ENCODE data around the gene FEM1A.
A peak's percentile ranks its signal among the peaks of the same experiment; 100 is the strongest.
"Not testable (repeated sequence)": the region's sequence is repeated elsewhere in the genome, so short reads cannot be mapped to it uniquely, and the experiment has no call there.

FEM1A gene

DNA sequence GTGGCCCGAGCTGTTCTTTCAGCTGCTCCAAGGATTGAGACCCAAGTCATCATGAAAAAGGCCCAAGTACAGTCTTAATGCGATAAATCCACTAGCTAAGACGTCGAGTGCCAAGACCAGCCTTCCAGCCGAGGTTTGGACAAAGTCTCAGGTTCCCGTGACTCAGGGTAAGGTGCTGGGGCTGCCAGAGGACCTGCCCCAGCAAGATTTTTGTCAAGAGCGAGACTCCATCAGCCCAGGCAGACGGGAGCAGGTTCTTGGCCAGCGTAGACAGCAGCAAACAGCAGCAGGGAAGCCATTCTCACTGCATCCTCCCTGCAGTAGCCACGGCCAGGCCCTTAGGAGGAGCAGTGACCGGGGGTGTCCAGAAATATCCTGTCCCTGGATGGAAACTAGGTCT is 3.4 kb downstream of the FEM1A start:
- Mint-ChIP-seq H3K36me3 (peaks cover 82% of the 10 kb centered on the region), H3K4me1 (peaks cover 39% of the 10 kb centered on the region), H3K27ac (peak overlapping the region; percentile 70), H3K4me3 (no peak overlapping the region), H3K9me3 (no peaks in the 10 kb centered on the region)
- DNase-seq (ENCODE audit: low spot score in 2 of 2) (no peak), ATAC-seq (no peak)

DNA sequence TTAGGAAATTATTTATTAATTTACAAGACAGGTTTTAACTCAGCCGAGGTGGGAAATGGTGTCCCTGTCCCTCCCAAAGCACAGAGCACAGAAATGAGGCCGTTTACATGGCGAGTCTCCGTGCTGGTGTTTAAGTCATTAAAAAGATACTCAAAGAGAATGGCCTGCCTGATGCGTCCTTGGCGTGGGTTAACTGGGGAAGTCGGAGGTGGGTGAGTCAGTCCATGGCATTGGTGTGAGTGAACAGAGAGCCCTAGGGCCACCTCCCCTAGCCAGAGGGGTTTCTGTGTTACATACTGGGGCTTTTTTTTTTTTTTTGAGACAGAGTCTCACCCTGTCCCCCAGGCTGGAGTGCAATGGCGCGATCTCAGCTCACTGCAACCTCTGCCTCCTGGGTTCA is 3.9 kb downstream of the FEM1A start:
- Mint-ChIP-seq H3K4me1 (peaks cover 39% of the 10 kb centered on the region), H3K27ac (peak overlapping the region; percentile 70), H3K4me3 (no peak overlapping the region), H3K9me3 (no peaks in the 10 kb centered on the region), H3K36me3 (peaks cover 86% of the 10 kb centered on the region)
- ATAC-seq (no peak), DNase-seq (ENCODE audit: low spot score in 2 of 2) (no peak)

DNA sequence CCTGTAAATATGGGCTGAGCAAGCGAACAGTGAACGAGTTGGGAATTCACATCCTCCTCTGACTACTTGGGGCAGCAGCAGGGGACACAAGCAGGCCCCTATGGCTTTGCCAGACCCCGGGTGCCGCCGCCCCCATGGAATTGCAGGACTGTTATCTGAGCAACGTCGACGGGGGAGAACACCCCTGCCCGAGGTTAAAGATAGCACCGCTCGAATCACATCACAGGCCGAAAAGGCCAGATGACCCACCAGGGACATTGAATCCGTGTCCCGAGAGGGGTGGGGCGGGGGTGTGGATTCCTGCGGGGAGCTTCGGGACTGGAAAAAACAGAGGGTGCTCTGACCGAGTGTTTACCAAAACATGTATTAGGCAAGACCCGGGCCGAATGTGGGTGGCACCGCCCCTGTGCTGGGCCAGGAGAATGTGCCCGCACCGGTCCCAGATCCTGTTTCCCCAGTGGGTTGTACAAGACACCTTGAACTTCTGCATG is 9.1 kb downstream of the FEM1A start:
- Mint-ChIP-seq H3K27ac (no peak overlapping the region), H3K36me3 (peaks cover 48% of the 10 kb centered on the region), H3K9me3 (no peaks in the 10 kb centered on the region), H3K4me1 (peaks cover 8% of the 10 kb centered on the region), H3K4me3 (no peak overlapping the region)
- ATAC-seq (no peak), DNase-seq (ENCODE audit: low spot score in 2 of 2) (no peak)

DNA sequence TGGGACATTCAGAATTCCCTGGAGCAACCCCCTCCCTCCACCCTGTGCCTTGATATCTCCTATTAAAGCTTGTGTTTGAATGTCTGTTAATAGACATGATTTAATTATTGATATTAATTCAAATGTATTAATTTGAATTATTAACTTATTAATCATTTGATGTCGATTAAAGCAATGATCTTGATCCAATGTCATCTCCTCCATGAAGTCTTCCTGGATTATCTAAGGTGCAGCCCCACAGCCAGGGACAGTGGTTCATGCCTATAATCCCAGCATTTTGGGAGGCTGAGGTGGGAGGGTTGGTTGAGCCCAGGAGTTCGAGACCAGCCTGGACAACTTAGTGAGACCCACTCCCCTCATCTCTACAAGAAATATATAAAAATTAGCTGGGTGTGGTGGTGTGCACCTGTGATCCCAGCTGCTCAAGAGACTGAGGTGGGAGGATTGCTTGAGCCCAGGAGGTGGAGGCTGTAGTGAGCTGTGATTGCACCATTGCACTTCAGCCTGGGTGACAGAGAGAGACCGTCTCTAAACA is 9.6 kb downstream of the FEM1A start:
- H3K9me3 Mint-ChIP-seq, result no peaks in the 10 kb centered on the region
- H3K27ac Mint-ChIP-seq, result no peak overlapping the region
- no peak for DNase-seq (ENCODE audit: low spot score in 2 of 2)
- no peak overlapping the region for H3K4me3 Mint-ChIP-seq
- H3K4me1 Mint-ChIP-seq, result peaks cover 8% of the 10 kb centered on the region
- no peak for ATAC-seq
- peaks cover 42% of the 10 kb centered on the region for H3K36me3 Mint-ChIP-seq

DNA sequence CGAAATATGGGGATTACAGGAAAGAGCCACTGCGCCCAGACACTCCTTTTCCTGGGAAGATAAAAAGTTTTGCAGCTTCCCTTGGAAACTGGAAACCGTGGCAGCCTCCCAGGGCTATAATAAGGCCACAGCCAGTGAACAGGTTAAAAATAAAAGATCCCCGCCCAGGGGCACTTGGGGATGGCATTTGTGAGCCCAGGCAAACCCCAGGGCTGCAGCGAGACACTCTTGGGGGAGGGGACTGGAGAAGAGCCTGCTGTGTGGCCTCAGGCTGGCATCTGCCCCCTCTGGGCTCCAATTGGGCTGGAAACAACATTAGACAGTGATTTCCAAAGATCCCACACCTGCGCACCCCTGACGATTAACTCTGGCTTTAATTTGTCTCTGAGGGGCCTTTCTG is 11.2 kb downstream of the FEM1A start:
- Mint-ChIP-seq H3K27ac (no peak overlapping the region), H3K36me3 (peaks cover 27% of the 10 kb centered on the region), H3K4me3 (no peak overlapping the region), H3K9me3 (no peaks in the 10 kb centered on the region), H3K4me1 (no peaks in the 10 kb centered on the region)
- no peak for DNase-seq (ENCODE audit: low spot score in 2 of 2)
- no peak for ATAC-seq

DNA sequence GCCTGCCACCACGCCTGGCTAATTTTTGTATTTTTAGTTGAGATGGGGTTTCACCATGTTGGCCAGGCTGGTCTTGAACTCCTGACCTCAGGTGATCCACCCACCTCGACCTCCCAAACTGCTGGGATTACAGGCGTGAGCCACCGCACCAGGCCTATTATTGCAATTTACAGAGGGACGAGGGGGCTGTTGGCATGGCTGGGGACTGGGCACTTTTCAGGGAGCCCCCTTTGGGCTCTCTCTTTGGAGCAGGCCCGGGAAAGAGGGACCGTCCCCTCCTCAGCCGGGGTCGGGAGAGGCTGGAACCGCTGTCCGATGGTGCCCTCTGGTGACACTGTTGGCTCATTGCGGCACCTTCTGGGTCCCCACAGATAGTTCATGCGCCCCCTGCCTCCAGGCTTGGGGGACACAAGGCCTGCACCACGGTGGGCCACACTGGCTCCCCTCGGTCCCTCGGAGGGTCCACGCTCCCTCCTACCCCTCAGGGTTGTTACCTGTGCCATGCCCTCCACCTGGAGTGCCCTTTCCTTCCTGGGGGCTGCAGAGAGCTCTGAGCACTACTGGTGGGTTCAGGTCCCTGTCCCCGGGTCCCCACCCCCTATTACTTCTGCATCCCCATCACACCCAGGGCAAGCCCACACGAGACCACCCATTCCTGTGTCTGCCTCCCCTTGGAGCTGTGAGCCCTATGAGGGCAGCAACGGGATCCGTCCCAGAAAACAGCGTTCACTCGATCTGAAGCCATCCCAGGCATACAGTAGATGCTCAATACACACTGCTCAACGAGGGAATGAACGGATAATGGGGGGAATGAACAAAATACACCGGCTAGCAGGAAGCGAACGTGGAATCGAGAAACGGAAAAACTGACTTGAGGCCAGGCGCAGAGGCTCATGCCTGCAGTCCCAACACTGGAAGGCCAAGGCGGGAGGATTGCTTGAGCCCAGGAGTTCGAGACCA is 12.5 kb downstream of the FEM1A start:
- peak; percentile 88 for ATAC-seq

DNA sequence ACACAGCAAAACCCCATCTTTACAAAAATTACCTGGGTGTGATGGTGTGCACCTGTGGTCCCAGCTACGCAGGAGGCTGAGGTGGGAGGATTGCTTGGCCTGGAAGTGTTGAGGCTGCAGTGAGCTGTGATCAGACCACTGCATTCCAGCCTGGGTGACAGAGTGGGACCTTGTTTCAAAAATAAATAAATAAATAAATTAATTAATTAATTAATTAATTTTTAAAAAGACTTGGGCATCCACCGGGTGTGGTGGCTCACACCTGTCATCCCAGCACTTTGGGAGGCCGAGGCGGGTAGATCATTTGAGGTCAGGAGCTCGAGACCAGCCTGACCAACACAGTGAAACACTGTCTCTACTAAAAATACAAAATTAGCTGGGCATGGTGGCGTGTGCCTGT is 13.6 kb downstream of the FEM1A start:
- H3K4me1 Mint-ChIP-seq; DNase-seq (ENCODE audit: low spot score in 2 of 2); H3K36me3 Mint-ChIP-seq; H3K4me3 Mint-ChIP-seq; H3K27ac Mint-ChIP-seq; ATAC-seq; H3K9me3 Mint-ChIP-seq: not testable (repeated sequence)

More for the DNA sequence above, 12.5 kb downstream of the FEM1A start:
- no peaks in the 10 kb centered on the region for H3K9me3 Mint-ChIP-seq
- peaks cover 14% of the 10 kb centered on the region for H3K36me3 Mint-ChIP-seq
- DNase-seq (ENCODE audit: low spot score in 2 of 2), result peak; percentile 51 to 87
- H3K4me3 Mint-ChIP-seq, result no peak overlapping the region
- H3K27ac Mint-ChIP-seq, result no peak overlapping the region
- no peaks in the 10 kb centered on the region for H3K4me1 Mint-ChIP-seq

DNA sequence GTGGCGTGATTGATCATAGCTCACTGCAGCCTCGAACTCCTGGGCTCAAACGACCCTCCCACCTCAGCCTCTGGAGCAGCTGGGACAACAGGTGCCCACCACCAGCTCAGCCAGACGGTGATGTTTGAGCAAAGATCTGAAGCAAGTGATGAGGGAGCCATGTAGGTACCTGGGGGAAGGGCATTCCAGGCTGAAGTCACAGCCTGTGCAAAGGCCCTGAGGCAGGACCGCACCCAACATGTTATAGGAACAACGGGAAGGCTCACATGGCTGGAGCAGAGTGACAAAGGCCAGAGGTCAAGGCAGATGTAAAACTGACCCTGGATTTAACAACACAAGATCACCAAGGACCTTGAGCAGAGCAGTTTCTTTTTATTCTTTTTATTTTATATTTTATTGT is 14.8 kb downstream of the FEM1A start:
- no peak for ATAC-seq

DNA sequence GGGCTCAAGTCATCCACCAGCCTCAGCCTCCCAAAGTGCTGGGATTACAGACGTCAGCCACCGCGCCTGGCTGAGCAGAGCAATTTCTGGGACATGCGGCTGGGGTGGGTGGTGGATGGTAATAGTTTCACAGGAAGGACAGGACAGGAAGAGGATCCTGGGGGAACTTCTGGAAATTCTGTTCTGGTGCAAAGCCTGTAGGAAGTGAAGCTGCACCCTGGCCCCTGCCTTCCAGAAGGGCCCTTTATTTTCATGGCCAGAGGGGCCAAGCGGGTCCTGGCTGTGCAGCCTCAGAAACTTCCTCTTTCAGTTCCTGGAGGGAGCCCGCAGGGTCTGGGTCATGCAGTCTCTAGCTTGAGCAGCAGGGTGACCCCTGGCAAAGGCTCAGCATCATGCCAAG is 15.7 kb downstream of the FEM1A start:
- DNase-seq (ENCODE audit: low spot score in 2 of 2) (no peak), ATAC-seq (no peak)
- no peak overlapping the region for H3K4me3 Mint-ChIP-seq
- peaks cover 16% of the 10 kb centered on the region for H3K4me1 Mint-ChIP-seq
- peaks cover 9% of the 10 kb centered on the region for H3K36me3 Mint-ChIP-seq
- no peak overlapping the region for H3K27ac Mint-ChIP-seq
- H3K9me3 Mint-ChIP-seq, result no peaks in the 10 kb centered on the region

More for the DNA sequence above, 14.8 kb downstream of the FEM1A start:
- peaks cover 8% of the 10 kb centered on the region for H3K4me1 Mint-ChIP-seq
- no peak for DNase-seq (ENCODE audit: low spot score in 2 of 2)
- no peak overlapping the region for H3K27ac Mint-ChIP-seq
- no peak overlapping the region for H3K4me3 Mint-ChIP-seq
- H3K36me3 Mint-ChIP-seq, result peaks cover 5% of the 10 kb centered on the region
- no peaks in the 10 kb centered on the region for H3K9me3 Mint-ChIP-seq

DNA sequence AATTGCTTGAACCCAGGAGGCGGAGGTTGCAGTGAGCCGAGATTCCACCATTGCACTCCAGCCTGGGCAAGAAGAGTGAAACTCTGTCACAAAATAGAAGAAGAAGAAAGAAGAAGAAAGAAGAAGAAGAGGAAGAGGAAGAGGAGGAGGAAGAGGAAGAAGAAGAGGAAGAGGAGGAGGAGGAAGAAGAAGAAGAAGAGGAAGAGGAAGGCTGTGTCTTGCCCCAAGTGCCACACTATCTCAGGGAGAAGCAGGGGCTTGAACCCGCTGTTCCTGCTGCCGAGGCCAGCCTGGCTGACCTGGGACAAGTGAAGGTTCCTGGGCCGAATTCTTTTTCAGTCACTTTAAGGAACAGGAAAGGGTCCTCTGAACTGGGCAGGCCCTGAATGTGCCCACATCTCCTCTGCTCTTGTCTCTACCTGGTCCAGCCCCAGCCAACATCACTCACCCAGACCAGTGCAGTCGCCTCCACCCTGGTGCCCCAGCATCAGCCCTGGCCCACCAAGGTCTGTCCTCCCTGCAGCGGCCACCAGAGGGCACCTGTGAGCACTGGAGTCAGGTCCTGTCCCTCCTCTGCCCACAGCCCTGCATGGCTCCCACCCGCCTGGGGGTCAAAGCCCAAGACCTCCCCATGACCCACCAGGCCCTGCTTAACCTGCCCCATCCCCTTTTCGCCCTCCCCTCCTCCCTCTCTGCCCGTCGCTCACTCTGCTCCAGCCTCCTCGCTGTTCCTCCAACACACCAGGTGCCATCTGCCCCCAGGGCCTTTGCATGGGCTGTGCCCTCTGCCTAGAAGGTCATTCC is 20.0 kb downstream of the FEM1A start:
- Mint-ChIP-seq H3K27ac (peak overlapping the region; percentile 79), H3K4me1 (peaks cover 42% of the 10 kb centered on the region), H3K36me3 (peaks cover 26% of the 10 kb centered on the region), H3K4me3 (no peak overlapping the region), H3K9me3 (no peaks in the 10 kb centered on the region)
- peak; percentile 82 for ATAC-seq
- peak; percentile 95 to 98 for DNase-seq (ENCODE audit: low spot score in 2 of 2)

DNA sequence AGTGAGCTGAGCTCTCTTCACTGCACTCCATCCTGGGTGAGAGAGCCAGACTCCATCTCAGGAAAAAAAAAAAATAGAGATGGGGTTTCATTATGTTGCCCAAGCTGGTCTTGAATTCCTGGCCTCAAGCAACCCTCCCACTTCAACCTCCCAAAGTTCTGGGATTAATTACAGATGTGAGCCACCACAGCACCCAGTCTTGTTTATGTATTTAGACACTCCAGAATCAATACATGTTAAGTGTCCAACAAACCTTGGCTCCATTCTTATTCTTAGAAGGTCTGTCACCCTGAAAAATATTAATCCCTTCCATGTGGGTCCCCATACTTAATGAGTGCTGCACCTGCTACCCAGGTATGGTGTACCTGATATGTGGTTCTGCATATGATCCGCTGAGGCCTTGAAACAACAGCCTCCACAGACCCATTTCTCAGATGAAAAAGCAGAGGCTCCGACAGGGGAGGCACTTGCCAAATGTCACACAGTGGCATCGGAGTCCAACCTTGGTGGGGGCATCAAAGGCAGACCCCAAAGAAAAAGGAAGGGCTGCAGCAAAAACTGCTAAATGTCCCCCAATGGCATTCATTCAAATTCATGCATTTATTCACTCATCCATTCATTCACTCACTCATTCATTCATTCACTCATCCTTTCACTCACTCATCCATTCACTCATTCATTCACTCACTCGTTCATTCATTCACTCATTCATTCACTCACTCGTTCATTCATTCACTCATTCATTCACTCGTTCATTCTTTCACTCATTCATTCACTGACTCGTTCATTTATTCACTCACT is 23.3 kb downstream of the FEM1A start:
- H3K4me3 Mint-ChIP-seq, result peak overlapping the region; percentile 49
- H3K36me3 Mint-ChIP-seq, result peaks cover 58% of the 10 kb centered on the region
- no peak for ATAC-seq
- peak overlapping the region; percentile 21 for H3K27ac Mint-ChIP-seq
- no peaks in the 10 kb centered on the region for H3K9me3 Mint-ChIP-seq
- peaks cover 48% of the 10 kb centered on the region for H3K4me1 Mint-ChIP-seq
- no peak for DNase-seq (ENCODE audit: low spot score in 2 of 2)

DNA sequence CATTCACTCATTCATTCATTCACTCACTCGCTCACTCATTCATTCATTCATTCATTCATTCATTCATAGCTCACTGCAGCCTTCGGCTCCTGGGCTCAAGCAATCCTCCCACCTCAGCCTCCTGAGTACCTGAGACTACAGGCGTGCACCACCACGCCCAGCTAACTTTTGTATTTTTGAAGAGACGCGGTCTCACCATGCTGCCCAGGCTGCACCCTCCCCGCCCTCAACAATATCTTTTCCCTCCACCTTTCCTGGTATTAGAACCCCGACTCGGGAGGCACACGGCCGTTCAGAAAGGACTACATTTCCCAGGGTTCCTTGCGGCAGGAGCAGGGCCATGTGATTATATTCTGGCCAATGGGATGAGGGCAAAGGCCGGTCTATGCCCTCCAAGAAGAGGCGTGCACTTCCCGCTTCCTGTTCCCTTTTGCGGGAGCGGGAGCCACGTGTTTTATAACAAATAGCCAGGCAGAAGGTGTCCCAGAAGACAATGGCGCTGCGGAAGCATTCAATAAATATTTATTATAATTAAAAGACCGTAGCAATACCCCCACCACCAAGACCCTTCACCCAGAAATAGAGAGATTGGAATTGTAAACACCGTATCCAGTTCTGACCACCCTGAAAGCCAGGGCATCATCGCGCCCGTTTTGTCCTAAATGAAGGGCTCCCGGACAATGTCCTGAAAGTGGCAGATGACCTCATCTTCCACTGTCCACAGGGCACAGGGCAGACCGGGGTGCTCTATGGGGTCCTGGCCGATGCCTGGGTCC is 24.1 kb downstream of the FEM1A start:
- peaks cover 45% of the 10 kb centered on the region for H3K4me1 Mint-ChIP-seq
- peak; percentile 82 for ATAC-seq
- H3K27ac Mint-ChIP-seq, result peak overlapping the region; percentile 21
- no peaks in the 10 kb centered on the region for H3K9me3 Mint-ChIP-seq
- H3K4me3 Mint-ChIP-seq, result peak overlapping the region; percentile 49
- peak; percentile 50 to 85 for DNase-seq (ENCODE audit: low spot score in 2 of 2)
- peaks cover 65% of the 10 kb centered on the region for H3K36me3 Mint-ChIP-seq

DNA sequence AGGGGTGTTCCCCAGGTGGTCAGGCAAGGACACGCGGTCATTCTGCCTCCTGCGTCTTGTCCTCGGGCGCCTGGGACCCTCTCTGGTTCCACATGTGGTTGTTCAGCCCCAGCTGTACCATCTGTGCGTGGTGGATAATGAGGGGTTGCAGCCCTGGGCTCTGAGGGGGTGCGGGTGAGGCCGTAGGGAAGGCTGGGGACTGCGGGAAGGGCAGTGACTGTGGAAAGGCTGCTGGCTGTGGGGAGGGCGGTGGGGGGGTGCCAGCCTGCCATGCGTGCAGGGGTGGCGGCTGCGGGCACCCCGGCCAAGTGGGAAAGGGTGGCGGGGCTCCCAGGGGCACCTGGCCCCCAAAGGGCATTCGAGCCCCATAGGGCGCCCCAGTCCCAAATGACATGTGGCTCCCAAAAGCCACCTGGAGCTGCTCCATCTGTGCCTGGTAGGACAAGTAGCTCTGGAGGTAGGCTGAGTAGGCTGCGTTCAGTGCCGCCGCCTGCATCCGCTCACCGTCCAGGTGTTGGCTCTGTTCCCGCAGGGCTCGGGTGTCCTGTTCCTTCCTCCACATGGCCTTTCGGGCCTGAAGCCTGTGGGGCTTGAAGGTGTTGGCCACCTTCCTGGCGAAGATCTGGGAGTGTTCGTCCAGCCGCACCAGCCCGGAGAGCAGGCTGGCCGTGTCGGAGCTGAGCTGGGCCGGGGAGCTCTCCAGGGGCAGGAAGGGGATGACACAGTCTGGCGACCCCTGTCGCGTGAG is 24.8 kb downstream of the FEM1A start:
- no peak overlapping the region for H3K4me3 Mint-ChIP-seq
- DNase-seq (ENCODE audit: low spot score in 2 of 2) (no peak), ATAC-seq (no peak)
- H3K9me3 Mint-ChIP-seq, result no peaks in the 10 kb centered on the region
- H3K27ac Mint-ChIP-seq, result peak overlapping the region; percentile 21
- H3K4me1 Mint-ChIP-seq, result peaks cover 43% of the 10 kb centered on the region
- peaks cover 66% of the 10 kb centered on the region for H3K36me3 Mint-ChIP-seq

DNA sequence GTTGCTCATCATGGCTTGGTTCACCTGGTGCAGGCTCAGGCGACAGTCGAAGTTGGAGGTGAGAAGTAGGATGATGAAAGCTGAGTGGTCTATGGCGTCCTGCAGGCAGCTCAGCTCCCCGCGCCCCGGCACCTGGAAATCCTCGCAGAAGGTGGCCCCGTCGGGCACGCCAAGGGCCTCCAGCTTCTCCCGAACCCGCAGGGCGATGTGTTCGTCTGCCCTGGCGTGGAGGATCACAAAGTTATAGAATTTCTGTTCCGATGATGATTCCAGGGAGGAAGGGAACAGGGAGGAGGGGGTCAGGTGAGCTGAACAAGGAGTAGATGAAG is 25.4 kb downstream of the FEM1A start:
- DNase-seq (ENCODE audit: low spot score in 2 of 2) (no peak), ATAC-seq (no peak)
- peaks cover 38% of the 10 kb centered on the region for H3K4me1 Mint-ChIP-seq
- H3K4me3 Mint-ChIP-seq, result no peak overlapping the region
- H3K27ac Mint-ChIP-seq, result no peak overlapping the region
- peaks cover 62% of the 10 kb centered on the region for H3K36me3 Mint-ChIP-seq
- H3K9me3 Mint-ChIP-seq, result no peaks in the 10 kb centered on the region
